Keratinocyte (primary cell): ENCODE data around the gene ZNF524. TPM values are rescaled to one million over a fixed set of nuclear protein-coding genes. Genes with fewer than 3 reads are reported as not detected.

Experiments
- DNase-seq: peaks from one replicate; pipeline ENCODE4 v3.0.0-alpha.2; 2011; ENCODE audit warnings: low read depth, missing footprints, low spot score
- FAIRE-seq: peaks from 2 replicates; lab custom pipeline; 2011; peaks lifted over from hg19 to GRCh38; lab: Jason Lieb, UNC
- H2AFZ ChIP-seq: 2 replicates; pipeline ENCODE4 v1.6.0; 2012; ENCODE audit warnings: low read length, control low read depth, inconsistent platforms; ENCODE audit not compliant: control insufficient read depth
- H3K27ac ChIP-seq: 2 replicates; pipeline ENCODE4 v1.5.1; 2011; ENCODE audit warnings: low read length; ENCODE audit not compliant: control insufficient read depth, insufficient read depth
- H3K27me3 ChIP-seq: 3 replicates; pipeline ENCODE4 v1.6.0; 2011; ENCODE audit warnings: low read length; ENCODE audit not compliant: control insufficient read depth, insufficient read depth; ENCODE audit errors: extremely low read depth
- H3K36me3 ChIP-seq, 2 experiments: 2 replicates in 1 of 2; 3 replicates in 1 of 2; pipeline ENCODE4 v1.5.1; 2011; ENCODE audit warnings: low read length in 2 of 2, mild to moderate bottlenecking in 1 of 2; ENCODE audit not compliant: control insufficient read depth in 2 of 2, insufficient read depth in 2 of 2; ENCODE audit errors: extremely low read depth in 1 of 2
- H3K4me1 ChIP-seq: 3 replicates; pipeline ENCODE4 v1.5.1; 2011; ENCODE audit warnings: low read length; ENCODE audit not compliant: control insufficient read depth, insufficient read depth; ENCODE audit errors: extremely low read depth
- H3K4me2 ChIP-seq: 3 replicates; pipeline ENCODE4 v1.6.0; 2011; ENCODE audit warnings: low read depth, low read length; ENCODE audit not compliant: control insufficient read depth, insufficient read depth; ENCODE audit errors: extremely low read depth
- H3K4me3 ChIP-seq, 3 experiments: fragments of 200-600 bp in 1 of 3; sonication (generic) in 1 of 3; 2 replicates in 2 of 3; 3 replicates in 1 of 3; pipeline ENCODE4 v1.5.1; 2011 to 2016; ENCODE audit warnings: low read length in 3 of 3, mild to moderate bottlenecking in 3 of 3, control low read depth in 2 of 3, inconsistent platforms in 1 of 3, low read depth in 1 of 3, mixed read lengths in 1 of 3, mixed run types in 1 of 3, moderate library complexity in 1 of 3; ENCODE audit not compliant: control insufficient read depth in 2 of 3, insufficient read depth in 2 of 3; ENCODE audit errors: extremely low read depth in 1 of 3
- H3K79me2 ChIP-seq: 2 replicates; pipeline ENCODE4 v1.6.0; 2012; ENCODE audit warnings: low read length; ENCODE audit not compliant: control insufficient read depth, insufficient read depth
- H3K9ac ChIP-seq: 3 replicates; pipeline ENCODE4 v1.6.0; 2011; ENCODE audit warnings: low read length; ENCODE audit not compliant: control insufficient read depth, insufficient read depth; ENCODE audit errors: extremely low read depth
- H3K9me1 ChIP-seq: 3 replicates; pipeline ENCODE4 v1.6.0; 2011; ENCODE audit warnings: low read length; ENCODE audit not compliant: control insufficient read depth, insufficient read depth; ENCODE audit errors: extremely low read depth
- H3K9me3 ChIP-seq: 2 replicates; pipeline ENCODE4 v1.5.1; 2012; ENCODE audit warnings: low read depth, low read length; ENCODE audit not compliant: control insufficient read depth
- H4K20me1 ChIP-seq: 3 replicates; pipeline ENCODE4 v1.6.0; 2011; ENCODE audit warnings: low read length; ENCODE audit not compliant: control insufficient read depth, insufficient read depth; ENCODE audit errors: extremely low read depth
- CTCF ChIP-seq, 3 experiments: IDR thresholded peaks in 1 of 3; conservative IDR thresholded peaks in 1 of 3; optimal IDR thresholded peaks in 1 of 3; 2 replicates in 2 of 3; 3 replicates in 1 of 3; pipeline versions ENCODE3 to v1.5.1; 2011; ENCODE audit warnings: low read length in 3 of 3, mild to moderate bottlenecking in 3 of 3, moderate library complexity in 2 of 3, control low read depth in 1 of 3, inconsistent platforms in 1 of 3; ENCODE audit not compliant: insufficient read depth in 2 of 3; ENCODE audit errors: extremely low read depth in 1 of 3
- EZH2 ChIP-seq: IDR thresholded peaks from one replicate; pipeline ENCODE4 v1.6.1; 2012; ENCODE audit warnings: inconsistent platforms, mild to moderate bottlenecking, low read length, moderate library complexity
- dilution Hi-C: fragments of 300-500 bp; cut with MboI; formaldehyde crosslinking; loops from one replicate; pipeline ENCODE4 v1.7.0; 2020; ENCODE audit warnings: low sequenced_read_pairs; ENCODE audit not compliant: extremely low pct_ligation_motif_present
- polyA plus RNA-seq, 5 experiments: library from polyadenylated mRNA; depleted of rRNA in 3 of 5; stranded (reverse) in 3 of 5; stranded (forward) in 1 of 5; unstranded in 1 of 5; fragments of >200 nt; gene quantifications; 1 replicate in 1 of 5; 2 replicates in 3 of 5; 3 replicates in 1 of 5; pipeline versions ENCODE4 v1.2.1 to v1.2.3, GENCODE V29; 2011 to 2012; ENCODE audit warnings: missing spikeins in 2 of 5, low read depth in 1 of 5, low replicate concordance in 1 of 5

Gene ZNF524
- polyA plus RNA-seq, 1 donor (not counting 4 experiments of a cell fraction or from before 2014, with no cell fraction given): 2.6 TPM

GRCh38 chr19:55593096-55593772, 6.9 kb upstream of the ZNF524 start:
- Histone ChIP-seq H3K9me3 (no peaks in the 10 kb centered on the region), H3K9me1 (no peaks in the 10 kb centered on the region), H3K27ac (no peak overlapping the region), H3K79me2 (no peaks in the 10 kb centered on the region), H3K4me2 (no peak overlapping the region), H3K27me3 (no peaks in the 10 kb centered on the region), H4K20me1 (no peaks in the 10 kb centered on the region), H3K36me3 (peaks cover 5 to 13% of the 10 kb centered on the region in 2 experiments), H3K4me3 (no peak overlapping the region), H3K4me1 (no peaks in the 10 kb centered on the region), H2AFZ (no peak overlapping the region), H3K9ac (no peak overlapping the region)
- TF ChIP-seq CTCF (optimal IDR thresholded peaks at IDR 0.05 in 1 of 3, IDR thresholded peaks at IDR 0.05 in 1 of 3, conservative IDR thresholded peaks at IDR 0.05 in 1 of 3; ENCODE audit: extremely low read depth in 1 of 3, insufficient read depth in 2 of 3, low read length in 3 of 3) (no peak), EZH2 (no peak)
- DNase-seq: no peak
- dilution Hi-C loops: no loop called here
- FAIRE-seq: no peak

DNA sequence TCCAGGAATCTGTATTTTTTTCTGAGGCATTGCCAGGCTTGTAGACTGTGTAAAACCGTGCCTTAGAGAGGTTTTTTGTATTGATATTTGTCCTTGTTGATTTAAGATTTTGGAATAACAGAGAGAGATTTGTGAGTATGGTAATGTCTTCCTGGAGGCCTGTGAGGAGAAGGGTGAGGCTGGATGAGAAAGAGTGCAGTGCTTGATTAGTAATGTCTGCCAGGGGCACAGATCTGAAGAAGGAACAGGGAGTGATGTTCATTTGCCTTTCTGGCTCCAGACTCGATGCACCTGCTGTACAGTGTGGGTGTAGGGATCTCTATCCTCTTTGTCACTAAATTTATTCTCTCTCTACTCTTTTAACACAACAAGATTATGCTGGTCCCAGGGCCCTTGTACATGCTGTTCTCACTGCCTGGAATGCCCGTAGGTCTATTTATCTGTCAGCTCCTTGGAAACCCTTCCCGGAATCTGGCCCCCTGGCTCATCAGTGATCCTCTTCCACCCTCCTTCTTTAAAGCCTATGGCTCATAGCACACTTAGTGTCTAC, 5.0 kb upstream of the ZNF524 start:
- no peak overlapping the region for H3K4me3 ChIP-seq
- no peak overlapping the region for H3K4me2 ChIP-seq
- no peak for DNase-seq
- H3K9ac ChIP-seq: no peak overlapping the region
- no peaks in the 10 kb centered on the region for H3K4me1 ChIP-seq
- dilution Hi-C loops: no loop called here
- FAIRE-seq: no peak
- no peak overlapping the region for H3K27ac ChIP-seq
- no peaks in the 10 kb centered on the region for H4K20me1 ChIP-seq
- no peaks in the 10 kb centered on the region for H3K9me3 ChIP-seq
- no peak overlapping the region for H2AFZ ChIP-seq
- no peaks in the 10 kb centered on the region for H3K9me1 ChIP-seq
- peaks cover 5 to 13% of the 10 kb centered on the region in 2 experiments for H3K36me3 ChIP-seq
- no peaks in the 10 kb centered on the region for H3K79me2 ChIP-seq
- TF ChIP-seq EZH2 (no peak), CTCF (optimal IDR thresholded peaks at IDR 0.05 in 1 of 3, IDR thresholded peaks at IDR 0.05 in 1 of 3, conservative IDR thresholded peaks at IDR 0.05 in 1 of 3; ENCODE audit: extremely low read depth in 1 of 3, insufficient read depth in 2 of 3, low read length in 3 of 3) (no peak)
- H3K27me3 ChIP-seq: no peaks in the 10 kb centered on the region
